Activated T-helper 1 cell treated with anti-CD3 and anti-CD28 coated beads, Interleukin-2, amount 50 U/mL, for 16 hours (primary cell): Measurements from ENCODE around the gene ATAD2B.

ENCODE experiments used
- DNase-seq, 2 donors: peaks; one replicate each; pipeline ENCODE4 v3.0.0-alpha.2; 2020; ENCODE audit warnings: low read depth in 1 of 2, low spot score in 1 of 2

The ATAD2B gene

DNA sequence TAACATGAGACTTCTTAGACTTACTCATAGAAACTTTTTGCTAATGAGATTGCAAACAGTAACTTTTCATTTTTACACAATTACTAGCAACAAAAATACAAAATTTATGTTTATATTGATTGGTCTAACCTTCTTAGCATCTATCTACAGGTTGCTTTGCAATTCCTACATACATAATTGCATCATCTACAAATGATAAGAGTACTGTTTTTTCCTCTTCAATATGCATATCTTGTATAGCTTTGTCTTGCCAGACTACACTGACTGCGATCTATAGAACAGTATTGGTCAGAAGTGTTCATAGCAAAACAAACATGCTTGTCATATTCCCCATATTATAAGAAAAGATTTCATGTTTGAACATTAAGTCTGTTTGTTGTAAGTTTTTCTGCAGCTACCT lies 87.9 kb downstream of the ATAD2B start:
- DNase-seq, result no peak

DNA sequence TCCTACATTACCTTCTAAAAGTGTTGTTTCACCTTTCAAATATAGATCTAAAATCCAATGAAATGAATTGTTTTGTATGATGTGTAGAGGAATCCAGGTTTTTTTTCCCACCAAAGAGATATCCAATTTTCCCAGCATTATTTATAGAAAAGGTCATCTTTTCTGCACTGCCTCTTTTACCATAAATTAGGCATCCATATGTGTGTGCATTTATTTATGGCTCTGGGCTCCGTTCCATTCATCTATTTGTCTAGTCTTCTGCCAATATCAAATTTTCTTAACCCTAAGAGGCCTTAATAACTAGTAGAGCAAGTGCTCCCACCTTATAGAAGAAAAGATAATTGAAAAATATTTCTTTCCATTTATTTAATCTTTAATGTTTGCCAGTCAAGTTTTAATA lies 88.3 kb downstream of the ATAD2B start:
- no peak for DNase-seq

DNA sequence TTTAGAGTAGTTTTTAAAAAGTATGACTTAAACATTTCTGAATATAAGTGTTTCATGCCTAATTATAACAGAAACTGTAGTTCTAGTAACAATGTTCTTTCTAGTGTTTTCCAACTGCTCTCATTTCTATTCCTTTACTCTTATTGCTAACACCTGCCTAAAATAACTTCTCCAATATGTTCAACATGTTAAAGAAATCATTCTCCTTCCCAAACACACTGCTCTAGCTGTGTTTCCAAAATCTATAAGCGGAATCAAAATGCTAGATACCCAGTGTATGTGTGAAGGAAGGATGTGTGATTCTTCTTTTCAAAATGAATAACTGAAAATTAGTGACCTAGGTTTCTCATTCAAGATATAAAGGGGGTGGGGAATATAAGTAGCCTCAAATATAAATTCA lies 89.1 kb downstream of the ATAD2B start:
- DNase-seq, result no peak

DNA sequence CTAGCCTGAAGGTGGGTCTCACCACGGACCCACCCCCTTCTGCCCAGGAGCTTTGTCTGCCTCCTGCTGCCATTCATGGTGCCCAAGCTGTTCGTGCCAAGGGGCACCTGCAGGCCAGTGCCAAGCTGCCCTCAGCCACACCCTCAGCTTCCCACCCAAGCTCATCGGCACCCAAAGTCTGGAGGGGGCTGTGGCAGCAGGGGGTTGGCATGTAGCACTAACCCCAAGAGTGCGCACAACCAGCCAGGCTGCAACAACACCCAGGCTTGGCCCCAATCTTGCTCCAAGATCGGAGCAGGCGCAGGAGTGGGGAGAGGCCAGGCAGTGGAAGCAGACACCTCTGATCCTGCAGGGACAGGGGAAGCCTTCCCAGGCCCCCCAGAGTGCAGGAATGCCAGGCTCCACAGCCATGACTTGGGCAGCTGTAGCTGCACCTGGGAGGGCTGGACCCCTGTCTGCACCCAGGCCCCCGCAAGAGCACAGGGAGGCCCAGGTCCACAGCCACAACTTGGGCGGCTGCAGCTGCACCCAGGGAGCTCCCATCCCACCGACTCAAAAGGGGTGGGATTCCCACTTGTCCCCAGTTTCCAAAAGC lies 89.9 kb downstream of the ATAD2B start:
- no peak for DNase-seq

DNA sequence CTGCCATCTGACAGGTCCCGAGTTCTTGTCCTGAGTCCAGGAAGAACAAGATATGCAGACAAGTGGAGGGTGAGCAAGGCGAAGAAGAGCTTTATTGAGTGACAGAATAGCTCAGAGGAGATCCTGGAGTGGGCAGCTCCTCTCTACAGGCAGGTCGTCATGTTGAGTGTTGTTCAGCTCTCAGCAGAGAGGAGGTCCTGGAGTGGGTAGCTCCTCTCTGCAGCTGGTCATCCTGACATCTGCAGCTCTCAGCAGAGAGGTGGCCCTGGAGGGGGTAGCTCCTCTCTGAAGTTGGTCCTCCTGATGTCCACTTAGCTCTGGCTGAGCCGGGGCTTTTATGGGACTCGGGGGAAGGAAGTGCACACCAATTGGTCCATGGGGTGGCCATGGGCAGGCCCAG lies 90.4 kb downstream of the ATAD2B start:
- no peak for DNase-seq

DNA sequence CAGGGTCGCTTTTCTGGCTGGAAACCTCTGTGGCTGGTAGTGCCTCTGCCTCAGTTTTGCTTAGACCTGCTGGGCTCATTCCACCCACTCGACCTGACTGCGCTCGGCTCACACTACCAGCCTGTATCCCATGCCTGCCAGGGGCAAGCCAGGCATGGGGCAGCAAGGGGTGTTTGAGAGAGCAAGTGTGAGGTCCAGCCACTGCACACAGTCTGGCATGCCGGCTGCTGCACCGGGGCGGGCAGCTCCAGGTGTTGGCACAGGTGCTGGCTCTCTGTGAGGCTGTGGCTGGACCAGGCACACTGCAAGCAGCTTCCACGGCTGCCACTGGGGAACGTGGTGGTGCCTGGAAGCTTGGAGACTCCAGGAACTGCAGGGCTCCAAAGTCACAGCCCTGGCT lies 90.9 kb downstream of the ATAD2B start:
- no peak for DNase-seq

DNA sequence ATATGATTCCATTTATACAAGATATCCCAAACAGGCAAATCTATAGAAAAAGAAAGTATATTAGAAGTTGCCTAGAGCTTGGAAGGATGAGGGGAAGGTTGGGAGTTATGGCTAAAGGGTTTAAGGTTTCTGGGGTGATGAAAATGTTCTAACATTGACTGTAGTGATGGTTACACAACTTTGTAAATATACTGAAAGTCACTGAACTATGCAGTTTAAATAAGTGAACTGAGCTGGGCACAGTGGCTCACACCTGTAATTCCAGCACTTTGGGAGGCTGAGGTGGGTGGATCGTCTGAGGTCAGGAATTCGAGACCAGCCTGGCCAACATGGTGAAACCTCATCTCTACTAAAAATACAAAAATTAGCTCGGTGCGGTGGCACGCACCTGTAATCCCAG lies 91.5 kb downstream of the ATAD2B start:
- DNase-seq, result no peak

DNA sequence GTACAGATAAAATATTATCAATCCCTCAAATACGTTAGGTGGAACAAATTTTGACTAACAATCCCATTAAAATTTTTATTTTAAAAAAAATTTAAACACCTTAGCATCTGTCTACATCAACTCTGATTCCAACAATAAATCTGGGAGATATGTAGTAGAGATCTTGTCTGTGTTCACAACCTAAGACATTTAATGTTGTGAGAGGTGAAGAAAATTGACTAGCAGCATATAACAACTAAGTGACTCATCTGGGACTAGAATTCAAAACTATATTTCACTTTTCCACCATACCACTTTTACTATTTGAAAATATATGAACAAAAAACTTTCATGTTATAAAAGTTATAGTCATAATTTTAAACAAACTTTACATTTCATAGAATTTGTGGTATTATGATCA lies 97.9 kb downstream of the ATAD2B start:
- DNase-seq, result no peak

DNA sequence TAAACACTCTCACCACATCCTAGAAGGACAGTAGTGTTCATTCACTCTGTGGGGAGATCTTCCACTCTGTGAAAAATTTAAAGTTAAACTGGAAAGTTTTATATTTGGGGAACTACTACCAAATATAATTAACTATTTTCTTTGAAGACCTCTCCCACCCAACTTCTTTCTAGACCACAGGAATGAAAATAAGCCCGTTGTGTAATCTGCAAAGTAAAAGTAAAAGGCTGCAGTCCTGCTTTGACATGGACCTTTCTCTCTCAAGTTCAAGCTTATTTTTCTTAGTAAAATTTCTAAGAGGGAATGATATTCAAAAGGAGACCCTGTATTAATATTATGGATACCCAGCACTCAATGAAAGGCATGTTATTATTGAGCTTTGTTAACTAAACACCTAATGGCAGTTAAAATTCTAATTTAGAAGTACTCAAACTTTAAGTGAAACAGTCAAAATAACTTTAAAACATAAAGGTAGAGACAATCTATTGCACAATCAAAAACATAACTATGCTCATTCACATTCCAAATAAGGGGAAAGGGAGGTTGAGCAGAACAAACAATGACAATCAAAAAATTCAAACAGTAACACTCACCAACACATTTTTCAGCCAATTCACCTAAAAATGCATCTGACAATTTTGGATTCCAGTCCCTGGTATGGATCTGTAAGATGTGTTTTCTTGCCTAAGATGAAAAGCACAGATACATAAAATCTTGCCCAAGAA lies 98.5 kb downstream of the ATAD2B start:
- DNase-seq, result no peak

DNA sequence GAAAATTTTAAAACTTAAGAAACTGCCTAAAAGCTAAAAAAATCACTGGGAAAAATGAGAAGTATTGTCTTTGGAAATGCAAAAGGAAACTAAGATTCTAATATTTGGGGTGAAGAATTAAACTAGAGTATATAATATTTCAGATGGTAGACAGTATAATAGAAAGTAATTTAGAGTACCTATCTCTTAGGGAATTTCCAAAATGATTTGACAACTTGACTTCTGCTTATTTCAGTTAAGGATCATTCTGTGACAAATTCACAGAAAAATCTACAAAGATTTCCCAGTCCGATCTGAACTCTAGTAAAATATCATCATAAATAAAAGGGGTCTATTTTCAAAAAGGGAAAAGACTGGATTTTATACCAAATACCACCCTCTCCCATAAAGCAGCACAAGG lies 99.6 kb downstream of the ATAD2B start:
- DNase-seq, result no peak

DNA sequence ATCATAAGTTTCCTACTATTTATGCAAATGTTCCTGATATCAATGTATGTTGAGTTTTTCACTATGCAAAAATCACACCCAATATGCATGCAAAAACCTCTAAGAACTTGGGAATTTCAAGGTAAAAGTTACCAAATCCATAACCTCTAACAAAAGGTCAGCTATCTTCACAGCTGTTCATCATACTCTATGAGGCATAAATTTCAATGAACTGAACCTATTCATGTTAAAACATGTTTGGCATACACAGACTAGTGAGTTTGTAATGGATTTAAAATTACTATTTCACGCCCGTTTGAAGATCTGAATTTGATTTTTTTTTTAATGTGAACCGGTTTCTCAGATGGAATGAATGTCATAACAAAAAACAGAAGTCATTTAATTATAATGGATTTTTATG lies 100.2 kb downstream of the ATAD2B start:
- no peak for DNase-seq

DNA sequence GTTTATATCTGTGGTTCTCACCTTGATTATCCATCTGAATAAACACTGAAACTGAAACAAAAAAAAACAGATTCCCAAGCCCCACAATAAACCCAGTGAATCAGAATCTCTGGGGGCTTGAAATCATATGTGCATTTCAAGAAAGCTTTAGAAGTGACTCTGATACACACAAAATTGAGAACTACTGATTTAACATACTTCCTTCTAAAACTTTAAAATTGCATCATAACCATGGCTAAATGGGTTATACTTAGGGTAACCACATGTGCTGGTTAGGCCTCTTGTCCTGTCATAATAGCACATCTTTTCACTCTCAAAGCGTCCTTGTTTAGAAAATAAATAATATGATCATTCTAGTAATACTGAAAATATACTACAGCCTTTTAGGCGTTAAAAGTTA lies 100.9 kb downstream of the ATAD2B start:
- DNase-seq, result no peak

DNA sequence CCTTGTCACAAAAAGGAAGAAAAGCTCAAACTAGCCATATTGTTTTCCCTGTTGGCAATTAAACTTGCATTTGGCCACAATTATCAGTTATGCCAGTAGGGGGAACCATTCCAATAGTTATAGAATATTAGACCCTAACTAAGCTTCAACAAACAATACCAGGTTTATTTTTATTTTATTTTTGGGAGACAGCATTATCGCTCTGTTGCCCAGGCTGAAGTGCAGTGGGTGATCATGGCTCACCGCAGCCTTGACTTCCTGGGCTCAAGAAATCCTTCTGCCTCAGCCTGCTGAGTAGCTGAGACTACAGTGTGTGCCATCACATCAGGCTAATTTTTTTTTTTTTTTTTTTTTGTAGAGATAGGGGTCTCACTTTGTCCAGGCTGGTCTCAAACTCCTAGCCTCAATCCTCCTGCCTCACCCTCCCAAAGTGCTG lies 102.1 kb downstream of the ATAD2B start:
- DNase-seq, result no peak

DNA sequence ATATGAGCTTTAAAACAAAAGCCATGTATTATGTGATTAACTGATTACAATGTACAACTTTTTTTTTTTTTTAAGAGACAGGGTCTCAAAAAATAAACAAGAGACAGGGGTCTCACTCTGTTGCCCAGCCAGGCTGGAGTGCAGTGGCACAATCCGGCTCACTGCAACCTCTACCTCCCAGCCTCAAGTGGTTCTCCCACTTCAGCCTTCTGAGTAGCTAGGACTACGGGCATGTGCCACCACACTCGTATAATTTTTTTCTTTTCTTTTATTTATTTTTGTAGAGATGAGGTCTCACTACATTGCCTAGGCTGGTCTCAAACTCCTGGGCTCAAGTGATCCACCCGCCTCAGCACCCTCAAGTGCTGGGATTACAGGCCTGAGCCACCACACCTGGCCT lies 103.1 kb downstream of the ATAD2B start:
- no peak for DNase-seq

DNA sequence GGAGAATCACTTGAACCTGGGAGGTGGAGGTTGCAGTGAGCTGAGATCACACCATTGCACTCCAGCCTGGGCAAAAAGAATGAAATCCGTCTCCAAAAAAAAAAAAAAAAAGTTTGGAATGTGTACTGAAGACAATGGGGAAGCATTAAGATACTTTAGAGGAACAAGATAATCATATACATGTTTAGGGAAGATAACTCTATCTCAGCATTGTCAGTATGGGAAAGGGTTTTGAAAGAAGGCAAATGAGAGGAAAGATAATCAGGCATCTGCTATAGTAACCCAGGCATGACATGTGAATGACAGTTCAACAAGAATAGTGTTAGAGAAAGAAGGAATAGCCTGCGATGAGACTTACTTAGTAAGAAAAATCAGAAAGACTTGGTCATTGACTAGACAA lies 112.0 kb downstream of the ATAD2B start:
- no peak for DNase-seq

DNA sequence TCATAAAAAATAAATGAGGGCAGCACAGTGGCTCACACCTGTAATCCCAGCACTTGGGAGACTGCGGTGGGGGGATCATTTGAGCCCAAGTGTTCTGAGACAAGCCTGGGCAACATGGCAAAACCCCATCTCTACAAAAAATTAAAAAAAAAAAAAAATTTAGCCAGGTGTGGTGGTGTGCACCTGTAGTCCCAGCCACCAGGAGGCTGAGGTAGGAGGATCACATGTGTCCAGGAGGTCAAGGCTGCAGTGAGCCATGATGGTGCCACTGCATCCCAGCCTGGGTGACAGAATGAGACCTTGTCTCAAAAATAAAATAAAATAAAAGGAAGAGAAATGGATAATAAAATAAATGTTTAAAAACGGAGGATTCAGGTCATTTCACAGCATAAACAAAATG lies 113.5 kb downstream of the ATAD2B start:
- no peak for DNase-seq

DNA sequence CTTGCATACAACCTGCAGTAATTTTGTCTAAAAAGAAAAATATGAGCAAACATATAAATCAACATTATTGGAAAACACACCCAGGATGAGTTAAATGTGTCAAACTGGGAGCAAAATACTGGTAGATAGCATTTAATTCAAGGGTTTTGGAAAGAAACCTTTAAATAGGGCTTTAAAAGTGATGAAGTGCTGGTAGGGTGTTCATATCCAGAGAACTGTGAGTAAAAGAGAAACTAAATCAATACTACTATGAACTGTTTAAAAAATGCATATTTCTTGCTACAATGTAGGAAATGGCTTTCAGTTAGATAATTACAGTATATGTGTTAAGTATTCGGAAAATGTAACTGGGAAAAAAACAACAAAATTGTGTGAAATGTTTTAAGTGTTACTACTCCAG lies 117.8 kb downstream of the ATAD2B start:
- DNase-seq, result no peak

DNA sequence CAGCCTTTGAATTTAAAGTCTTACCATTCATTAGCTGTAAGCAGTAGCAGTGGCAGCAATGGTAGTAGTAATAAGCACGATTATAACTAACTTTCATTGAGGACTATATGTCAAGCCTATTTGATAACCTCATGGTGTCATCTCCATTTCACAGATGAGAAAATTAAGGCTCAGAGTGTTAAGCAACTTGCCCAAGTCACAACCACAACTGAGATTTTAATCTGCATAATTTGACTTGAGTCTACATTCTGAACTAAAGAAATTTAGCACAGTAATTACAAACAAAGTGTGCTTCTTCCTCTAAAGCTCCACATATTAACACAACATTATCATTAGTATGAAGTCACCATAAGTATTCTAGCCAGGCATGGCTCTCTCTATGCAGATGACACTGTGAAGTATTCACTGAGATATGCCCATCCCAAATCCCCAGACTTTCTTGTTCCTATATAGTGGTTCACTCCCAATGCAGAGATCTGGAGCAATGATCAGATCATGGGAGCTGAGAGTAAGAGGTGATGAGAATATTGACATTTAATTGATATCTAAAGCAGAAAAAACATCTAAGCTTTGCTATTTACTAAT lies 120.2 kb downstream of the ATAD2B start:
- DNase-seq, result no peak

DNA sequence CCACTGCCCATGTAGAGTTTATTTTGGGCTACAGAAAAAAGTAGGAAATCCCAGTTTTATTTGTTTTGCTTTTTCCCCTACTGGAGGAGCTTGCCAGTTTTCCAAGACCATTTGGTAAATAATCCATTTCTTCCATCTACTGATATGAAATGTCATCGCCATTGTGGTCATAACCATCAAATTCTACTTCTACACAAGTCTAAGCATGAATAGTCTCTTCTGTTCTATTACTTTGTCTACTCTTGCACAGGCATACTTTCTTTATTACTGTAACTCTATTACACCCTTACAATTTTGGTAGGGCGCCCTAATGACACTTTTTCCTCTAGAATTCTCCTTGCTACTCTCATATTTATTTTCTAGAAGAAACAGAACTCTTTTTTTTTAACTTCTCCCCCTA lies 120.7 kb downstream of the ATAD2B start:
- DNase-seq, result no peak

DNA sequence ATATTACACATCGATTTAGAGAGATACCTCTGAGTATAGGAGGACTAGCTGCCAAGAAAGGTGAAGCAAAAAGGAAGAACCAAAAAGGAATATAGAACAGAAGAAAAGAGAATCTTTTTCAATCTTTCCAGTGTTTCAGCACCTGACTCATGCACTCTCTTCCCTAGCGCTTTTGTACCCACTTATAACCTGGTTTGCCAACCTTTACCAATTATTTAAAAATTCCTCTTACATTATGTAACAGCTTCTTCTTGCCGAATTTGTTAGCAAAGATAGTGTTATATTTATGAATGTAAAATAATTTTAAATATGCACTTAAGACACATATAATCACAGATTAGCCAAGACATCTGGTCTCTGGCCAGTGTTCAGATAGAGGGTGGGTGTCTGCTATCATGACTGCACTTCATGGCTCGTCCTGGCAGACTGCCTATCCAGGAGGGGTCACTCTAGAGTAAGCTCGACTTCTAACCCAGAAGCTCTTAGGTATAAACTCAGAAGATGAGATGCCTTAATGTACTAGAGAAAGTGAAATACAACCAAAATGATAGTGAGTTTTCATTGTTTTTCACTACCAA lies 122.9 kb downstream of the ATAD2B start:
- DNase-seq, result no peak

DNA sequence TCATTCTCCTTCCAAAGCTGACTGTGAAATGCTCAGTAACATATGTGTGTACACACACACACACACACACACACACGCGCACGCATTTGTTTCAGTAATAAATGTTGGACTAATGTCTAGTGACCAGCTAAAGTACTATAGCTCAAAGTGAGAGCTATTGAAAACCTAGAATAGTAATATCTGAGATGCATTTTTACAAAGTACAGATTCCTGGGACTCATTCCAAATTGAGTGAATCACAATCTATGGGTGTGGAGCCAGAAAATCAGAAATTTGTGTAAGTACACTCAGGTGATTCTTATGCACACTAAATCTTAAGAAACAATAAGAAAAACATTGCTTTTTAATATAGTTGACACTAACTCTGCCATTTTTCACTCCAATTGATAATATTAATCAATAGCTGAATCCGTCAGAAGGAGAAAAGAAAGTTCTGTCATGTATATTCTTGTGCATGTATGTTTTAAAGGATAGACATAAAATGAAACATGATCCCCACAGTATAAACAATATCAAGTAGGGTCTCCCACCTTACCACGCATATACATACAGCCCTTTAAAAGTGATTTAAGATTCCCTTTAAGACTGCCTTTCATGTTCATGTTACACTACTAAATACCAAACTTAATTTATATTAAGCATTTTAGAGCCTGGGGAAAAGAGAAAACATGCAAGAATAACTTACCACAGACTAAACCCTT lies 123.5 kb downstream of the ATAD2B start:
- no peak for DNase-seq

DNA sequence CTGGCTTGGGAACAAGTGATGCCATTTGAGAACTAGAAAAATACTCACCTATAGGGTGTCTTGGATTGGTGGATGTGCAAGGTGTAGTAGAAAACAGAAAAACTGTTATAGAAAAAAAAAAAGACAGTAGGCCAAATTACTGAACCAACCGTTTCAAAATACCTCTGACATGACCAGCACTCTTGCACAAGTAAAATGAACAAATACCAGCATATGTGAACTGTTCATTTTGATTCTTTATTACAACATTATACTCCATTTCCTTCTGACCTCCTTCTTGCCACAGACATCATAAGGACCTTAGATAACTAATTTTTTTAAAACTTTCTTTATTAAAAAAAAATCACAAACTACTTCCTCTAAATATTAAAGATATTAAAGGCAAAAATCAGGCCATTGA lies 125.5 kb downstream of the ATAD2B start:
- DNase-seq, result no peak
